ENCODE data around the gene MYORG. TPM values are rescaled to one million over a fixed set of nuclear protein-coding genes. Genes with fewer than 3 reads are reported as not detected.

The MYORG gene
- total RNA-seq, 1 donor from 2014 or later = 6.6 TPM

DNA sequence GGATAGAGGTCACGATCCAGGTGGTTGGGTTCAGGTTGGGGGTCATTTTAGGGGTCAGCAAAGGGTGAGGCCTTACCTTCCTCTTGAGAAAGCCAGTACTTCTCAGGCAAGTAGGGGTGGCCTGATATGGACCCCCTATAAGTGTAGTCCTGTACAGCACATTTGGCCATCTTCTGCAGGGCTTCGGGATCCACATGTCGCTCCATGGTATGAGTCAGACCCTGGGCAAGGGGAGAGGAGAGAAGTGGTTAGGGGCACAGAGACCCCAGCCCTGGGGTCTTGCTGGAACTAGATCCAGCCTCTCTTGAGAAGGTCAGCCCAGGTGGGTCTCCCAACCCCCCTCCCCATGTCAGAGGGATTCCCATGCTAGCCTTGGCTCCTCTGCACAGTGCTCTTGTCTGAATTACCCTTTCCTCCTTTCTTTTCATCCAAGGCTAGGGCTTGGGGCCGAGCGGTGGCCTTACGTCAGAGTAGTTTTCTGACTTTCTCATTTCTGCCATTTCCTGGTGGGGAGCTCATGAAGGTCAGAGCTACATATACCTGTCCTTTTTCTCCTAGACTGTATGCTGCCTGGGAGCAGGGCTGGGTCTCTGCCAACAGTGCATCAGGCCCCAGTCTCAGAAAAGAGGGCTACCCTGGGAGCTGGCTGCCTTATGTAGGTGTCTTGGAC lies 9.0 kb upstream of the MYORG start:
- TF ChIP-seq, protein P1, sequence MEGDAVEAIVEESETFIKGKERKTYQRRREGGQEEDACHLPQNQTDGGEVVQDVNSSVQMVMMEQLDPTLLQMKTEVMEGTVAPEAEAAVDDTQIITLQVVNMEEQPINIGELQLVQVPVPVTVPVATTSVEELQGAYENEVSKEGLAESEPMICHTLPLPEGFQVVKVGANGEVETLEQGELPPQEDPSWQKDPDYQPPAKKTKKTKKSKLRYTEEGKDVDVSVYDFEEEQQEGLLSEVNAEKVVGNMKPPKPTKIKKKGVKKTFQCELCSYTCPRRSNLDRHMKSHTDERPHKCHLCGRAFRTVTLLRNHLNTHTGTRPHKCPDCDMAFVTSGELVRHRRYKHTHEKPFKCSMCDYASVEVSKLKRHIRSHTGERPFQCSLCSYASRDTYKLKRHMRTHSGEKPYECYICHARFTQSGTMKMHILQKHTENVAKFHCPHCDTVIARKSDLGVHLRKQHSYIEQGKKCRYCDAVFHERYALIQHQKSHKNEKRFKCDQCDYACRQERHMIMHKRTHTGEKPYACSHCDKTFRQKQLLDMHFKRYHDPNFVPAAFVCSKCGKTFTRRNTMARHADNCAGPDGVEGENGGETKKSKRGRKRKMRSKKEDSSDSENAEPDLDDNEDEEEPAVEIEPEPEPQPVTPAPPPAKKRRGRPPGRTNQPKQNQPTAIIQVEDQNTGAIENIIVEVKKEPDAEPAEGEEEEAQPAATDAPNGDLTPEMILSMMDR (conservative IDR thresholded peaks at IDR 0.05; ENCODE audit: low read depth, low read length) = no peak
- no peak overlapping the region for H3K4me3 ChIP-seq (ENCODE audit: low read depth, low read length)
- DNase-seq (ENCODE audit: low read depth) = no peak

DNA sequence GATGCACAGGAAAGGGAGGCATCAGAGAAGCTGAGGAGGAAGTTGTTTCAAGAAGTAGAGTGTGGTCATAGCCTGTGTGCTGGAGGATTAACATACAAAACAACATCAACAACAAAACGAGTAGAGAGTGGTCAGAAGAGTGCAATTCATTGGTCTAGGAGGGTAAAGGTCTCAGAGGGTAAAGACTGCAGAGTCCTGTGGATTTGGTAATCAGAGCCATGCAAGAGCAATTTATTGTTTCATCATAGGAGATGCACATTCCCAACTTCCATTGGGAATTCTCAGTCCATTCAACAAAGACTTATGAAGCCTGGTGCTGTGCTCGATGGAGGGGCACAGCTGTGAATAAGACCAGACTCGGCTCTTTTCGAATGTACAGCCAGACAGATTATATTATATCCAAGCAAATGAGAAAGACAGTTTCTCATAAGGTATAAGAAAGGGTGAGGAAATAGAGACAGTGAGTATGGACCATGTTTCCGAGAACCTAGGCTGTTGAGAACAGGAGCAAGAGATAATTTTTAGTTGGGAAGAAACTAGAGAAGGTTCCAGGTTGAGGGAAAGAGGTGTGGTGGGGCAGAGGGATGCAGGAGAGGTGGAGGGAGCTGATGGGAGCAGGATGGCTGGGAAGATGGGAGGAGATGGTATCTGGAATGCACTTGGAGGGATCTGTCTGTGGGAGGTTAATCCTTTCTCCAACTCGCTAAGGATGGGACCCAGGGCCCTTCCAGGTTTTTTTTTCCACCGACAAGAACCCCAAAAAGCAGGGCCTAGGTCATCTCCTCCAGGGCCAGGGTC lies 7.9 kb upstream of the MYORG start:
- DNase-seq (ENCODE audit: low read depth) = no peak
- TF ChIP-seq, protein P1 (conservative IDR thresholded peaks at IDR 0.05; ENCODE audit: low read depth, low read length) = no peak
- H3K4me3 ChIP-seq (ENCODE audit: low read depth, low read length) = no peak overlapping the region

DNA sequence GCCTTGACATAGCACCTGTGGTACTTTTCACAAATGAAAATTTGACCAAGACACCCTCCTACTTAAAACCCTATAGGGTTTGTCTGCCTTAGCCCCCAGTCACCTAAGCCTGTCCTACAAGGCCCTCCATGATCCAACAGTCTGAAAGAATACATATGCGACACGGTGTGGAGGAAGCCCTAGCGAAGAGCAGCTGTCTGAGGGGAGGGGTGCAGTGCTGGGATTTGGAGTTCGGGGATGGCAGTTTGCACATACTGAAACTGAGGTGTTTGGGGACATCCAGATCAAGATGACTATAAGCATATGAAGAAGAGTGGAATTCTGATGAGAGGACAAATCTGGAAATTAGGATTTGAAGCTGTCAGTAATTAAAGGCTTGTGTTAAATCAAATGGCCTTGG lies 7.2 kb upstream of the MYORG start:
- H3K4me3 ChIP-seq (ENCODE audit: low read depth, low read length) = no peak overlapping the region
- no peak for DNase-seq (ENCODE audit: low read depth)
- TF ChIP-seq, protein P1 (conservative IDR thresholded peaks at IDR 0.05; ENCODE audit: low read depth, low read length) = no peak

DNA sequence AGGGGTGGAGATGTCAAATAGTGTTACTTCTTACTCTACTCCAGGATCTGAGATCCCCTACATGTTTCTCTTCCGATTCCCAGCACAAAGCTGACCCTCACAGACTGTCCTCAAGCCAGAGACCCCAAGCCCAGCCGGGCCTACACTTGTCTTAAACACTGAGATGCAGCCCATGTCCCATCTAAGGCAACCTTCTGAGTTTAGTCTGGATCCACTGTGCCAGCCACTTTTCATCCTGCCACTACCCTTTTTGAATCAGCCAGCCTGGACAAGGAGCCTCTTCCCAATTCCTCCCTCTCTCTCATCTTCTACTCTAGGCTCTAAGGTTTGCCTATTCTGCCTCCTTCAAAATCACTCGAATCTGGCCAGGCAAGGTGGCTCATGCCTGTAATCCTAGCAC lies 6.2 kb upstream of the MYORG start:
- TF ChIP-seq, protein P1 (conservative IDR thresholded peaks at IDR 0.05; ENCODE audit: low read depth, low read length) = no peak
- H3K4me3 ChIP-seq (ENCODE audit: low read depth, low read length) = no peak overlapping the region
- DNase-seq (ENCODE audit: low read depth) = no peak

DNA sequence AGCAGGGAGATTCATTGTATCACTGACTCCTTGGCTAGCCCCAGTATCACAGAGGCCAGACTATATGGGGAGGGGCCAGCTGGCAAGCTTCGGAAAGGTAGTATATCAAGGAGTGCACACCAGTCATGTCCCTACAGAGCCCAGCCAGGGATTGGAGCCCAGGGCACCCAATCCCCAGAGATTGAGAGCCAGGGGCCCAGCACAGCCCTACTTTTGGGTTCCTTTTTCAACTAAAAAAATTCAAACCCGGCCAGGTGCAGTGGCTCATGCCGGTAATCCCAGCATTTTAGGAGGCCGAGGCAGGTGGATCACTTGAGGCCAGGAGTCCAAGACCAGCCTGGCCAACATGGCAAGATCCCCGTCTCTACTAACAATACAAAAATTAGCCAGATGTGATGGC lies 5.4 kb upstream of the MYORG start:
- DNase-seq (ENCODE audit: low read depth) = no peak
- no peak overlapping the region for H3K4me3 ChIP-seq (ENCODE audit: low read depth, low read length)
- TF ChIP-seq, protein P1 (conservative IDR thresholded peaks at IDR 0.05; ENCODE audit: low read depth, low read length) = no peak

DNA sequence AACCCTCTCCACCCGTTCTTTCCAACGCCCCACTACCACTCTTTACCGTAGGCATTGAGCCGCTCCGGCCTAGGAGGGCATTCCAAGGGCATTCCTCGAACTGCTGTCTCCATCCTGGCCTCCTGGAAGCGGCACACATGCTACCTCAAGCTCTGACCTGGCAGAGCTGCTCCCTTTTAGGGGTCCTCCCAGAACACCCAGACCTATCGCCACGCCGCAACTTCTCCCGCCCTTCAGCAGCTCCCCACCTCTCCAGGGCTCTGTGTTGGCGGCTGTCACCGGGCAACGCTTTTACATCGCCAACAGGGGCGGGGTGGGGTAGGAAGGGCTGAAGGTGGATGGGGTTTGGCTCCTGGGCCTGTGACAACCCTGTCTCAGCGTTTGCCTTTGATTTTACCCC lies 4.6 kb upstream of the MYORG start:
- peak overlapping the region; percentile 59 for H3K4me3 ChIP-seq (ENCODE audit: low read depth, low read length)
- TF ChIP-seq, protein P1 (conservative IDR thresholded peaks at IDR 0.05; ENCODE audit: low read depth, low read length) = no peak
- no peak for DNase-seq (ENCODE audit: low read depth)

All from epithelial cell of proximal tubule (primary cell).